Gastroesophageal sphincter (tissue), 4 donors: ENCODE measurements around the gene SDR42E1. TPM values are rescaled to one million over a fixed set of nuclear protein-coding genes. Genes with fewer than 3 reads are reported as not detected.

ENCODE experiments used
- ATAC-seq: fragments of 150-250 bp; one replicate; pipeline ENCODE4 v1.9.1; 2016; ENCODE audit warnings: mild to moderate bottlenecking, moderate library complexity
- H3K27ac ChIP-seq, 4 donors: fragments of 200-600 bp; sonication (generic) in 3 of 4; 1 replicate in 3 of 4; 2 replicates in 1 of 4; pipeline ENCODE4 v1.5.1; 2016 to 2019
- H3K27me3 ChIP-seq: fragments of 200-600 bp; sonication (generic); one replicate; pipeline ENCODE4 v1.5.1; 2019
- H3K36me3 ChIP-seq, 2 donors: fragments of 200-600 bp; sonication (generic); one replicate each; pipeline ENCODE4 v1.5.1; 2019; ENCODE audit warnings: control low read depth in 1 of 2
- H3K4me1 ChIP-seq, 3 donors: fragments of 200-600 bp; sonication (generic); 1 replicate in 2 of 3; 2 replicates in 1 of 3; pipeline ENCODE4 v1.5.1; 2016 to 2019; ENCODE audit warnings: control low read depth in 2 of 3
- H3K4me3 ChIP-seq, 2 donors: fragments of 200-600 bp; sonication (generic); one replicate each; pipeline ENCODE4 v1.5.1; 2019; ENCODE audit warnings: mild to moderate bottlenecking in 1 of 2, moderate library complexity in 1 of 2
- H3K9me3 ChIP-seq, 3 donors: fragments of 200-600 bp; sonication (generic); one replicate each; pipeline ENCODE4 v1.5.1; 2017 to 2019; ENCODE audit warnings: control low read depth in 2 of 3
- CTCF ChIP-seq, 4 experiments: fragments of 200-600 bp in 2 of 4; fragments of 450-650 bp in 2 of 4; sonication (generic) in 1 of 4; IDR thresholded peaks; one replicate each; pipeline ENCODE4 v1.5.1; 2017 to 2019; ENCODE audit warnings: antibody characterized with exemption in 4 of 4, mild to moderate bottlenecking in 2 of 4, moderate library complexity in 2 of 4
- EP300 ChIP-seq: sonication (generic); formaldehyde crosslinking; IDR thresholded peaks from one replicate; pipeline ENCODE4 v1.6.1; 2017; ENCODE audit warnings: antibody characterized with exemption, mild to moderate bottlenecking
- POLR2A ChIP-seq, 2 donors: fragments of 450-650 bp; IDR thresholded peaks; one replicate each; pipeline ENCODE4 v1.6.1; 2017; ENCODE audit warnings: antibody characterized with exemption in 2 of 2, mild to moderate bottlenecking in 2 of 2, moderate library complexity in 1 of 2
- POLR2AphosphoS5 ChIP-seq: sonication (generic); formaldehyde crosslinking; IDR thresholded peaks from one replicate; pipeline ENCODE4 v1.6.1; 2017; ENCODE audit warnings: antibody characterized with exemption
- WGBS, 2 donors: methylation state at CpG; one replicate each; pipeline ENCODE4 v1.1.5; 2018; ENCODE audit warnings: low coverage in 1 of 2; 5-methylcytosine and 5-hydroxymethylcytosine counted together
- total RNA-seq, 4 donors: library from RNA; depleted of rRNA; stranded (reverse); fragments of >200 nt; gene quantifications; one replicate each; pipeline ENCODE4 v1.1.0, GENCODE V29; 2016

Gene SDR42E1
- total RNA-seq, 4 donors from 2014 or later = 0.62 to 2.1 (median 1.7) TPM

- Histone ChIP-seq H3K9me3 (peaks cover 0 to 7% (median 0%) of the 10 kb centered on the region in 3 donors), H3K4me1 (no peaks in the 10 kb centered on the region), H3K27me3 (peaks cover 26% of the 10 kb centered on the region), H3K36me3 (no peaks in the 10 kb centered on the region), H3K27ac (no peak overlapping the region), H3K4me3 (no peak overlapping the region)
- 95% methylated on average over 4 of the region's 9 CpGs; no CpG with 5 or more reads in 1 of the 2 donors for WGBS, 2 donors
- TF ChIP-seq POLR2A (IDR thresholded peaks at IDR 0.05) (no peak), CTCF (IDR thresholded peaks at IDR 0.05) (no peak), POLR2AphosphoS5 (no peak)
- ATAC-seq = no peak
Measured at GRCh38 chr16:82008957-82009592, 2.2 kb downstream of the SDR42E1 start.

- Histone ChIP-seq H3K9me3 (peaks cover 0 to 7% (median 0%) of the 10 kb centered on the region in 3 donors), H3K36me3 (no peaks in the 10 kb centered on the region), H3K4me1 (no peaks in the 10 kb centered on the region), H3K4me3 (no peak overlapping the region), H3K27ac (no peak overlapping the region), H3K27me3 (peaks cover 25% of the 10 kb centered on the region)
- ATAC-seq = no peak
- no peak for TF ChIP-seq POLR2A (IDR thresholded peaks at IDR 0.05)
- TF ChIP-seq CTCF (IDR thresholded peaks at IDR 0.05) = no peak
- no peak for TF ChIP-seq EP300
- no peak for TF ChIP-seq POLR2AphosphoS5
- 92% methylated on average over 1 to 2 of the region's 2 CpGs for WGBS, 2 donors
Measured at GRCh38 chr16:82007189-82007588, 4.1 kb downstream of the SDR42E1 start.

- 92 to 100% methylated on average over 5 of the region's 5 CpGs for WGBS, 2 donors
- no peaks in the 10 kb centered on the region for H3K4me1 ChIP-seq
Measured at GRCh38 chr16:82006036-82006435, 5.2 kb downstream of the SDR42E1 start.

GRCh38 chr16:82005027-82005830 lies 6.0 kb downstream of the SDR42E1 start:
- Histone ChIP-seq H3K4me1 (no peaks in the 10 kb centered on the region), H3K27ac (no peak overlapping the region), H3K27me3 (peaks cover 9% of the 10 kb centered on the region), H3K36me3 (no peaks in the 10 kb centered on the region), H3K4me3 (no peak overlapping the region), H3K9me3 (peaks cover 0 to 7% (median 0%) of the 10 kb centered on the region in 3 donors)
- ATAC-seq = no peak
- TF ChIP-seq EP300 = no peak
- TF ChIP-seq POLR2A (IDR thresholded peaks at IDR 0.05) = no peak
- no peak for TF ChIP-seq CTCF (IDR thresholded peaks at IDR 0.05)
- TF ChIP-seq POLR2AphosphoS5 = no peak
- WGBS, 2 donors = 59 to 67% methylated on average over 6 of the region's 6 CpGs

More at GRCh38 chr16:82006036-82006435, 5.2 kb downstream of the SDR42E1 start:
- TF ChIP-seq CTCF (IDR thresholded peaks at IDR 0.05) (no peak), POLR2AphosphoS5 (no peak), EP300 (no peak), POLR2A (IDR thresholded peaks at IDR 0.05) (no peak)
- Histone ChIP-seq H3K4me3 (no peak overlapping the region), H3K36me3 (no peaks in the 10 kb centered on the region), H3K9me3 (peaks cover 0 to 7% (median 0%) of the 10 kb centered on the region in 3 donors), H3K27me3 (peaks cover 14% of the 10 kb centered on the region), H3K27ac (no peak overlapping the region)
- ATAC-seq = no peak
